Rectal smooth muscle tissue (tissue), 1 donor: Measurements from ENCODE around the gene CBR1.

Experiments
- H3K27ac ChIP-seq: one replicate; pipeline ENCODE4 v1.7.0; 2013; ENCODE audit warnings: low read depth, low read length, inconsistent platforms
- H3K27me3 ChIP-seq: one replicate; pipeline ENCODE4 v1.7.0; 2013; ENCODE audit warnings: low read length; ENCODE audit not compliant: control insufficient read depth, insufficient read depth
- H3K36me3 ChIP-seq: one replicate; pipeline ENCODE4 v1.7.0; 2013; ENCODE audit warnings: low read length; ENCODE audit not compliant: control insufficient read depth, insufficient read depth
- H3K4me1 ChIP-seq: one replicate; pipeline ENCODE4 v1.7.0; 2013; ENCODE audit warnings: low read length; ENCODE audit not compliant: control insufficient read depth, insufficient read depth
- H3K4me3 ChIP-seq: one replicate; pipeline ENCODE4 v1.7.0; 2013; ENCODE audit warnings: low read length
- H3K9ac ChIP-seq: one replicate; pipeline ENCODE4 v1.7.0; 2013; ENCODE audit warnings: low read length

CBR1 gene

DNA sequence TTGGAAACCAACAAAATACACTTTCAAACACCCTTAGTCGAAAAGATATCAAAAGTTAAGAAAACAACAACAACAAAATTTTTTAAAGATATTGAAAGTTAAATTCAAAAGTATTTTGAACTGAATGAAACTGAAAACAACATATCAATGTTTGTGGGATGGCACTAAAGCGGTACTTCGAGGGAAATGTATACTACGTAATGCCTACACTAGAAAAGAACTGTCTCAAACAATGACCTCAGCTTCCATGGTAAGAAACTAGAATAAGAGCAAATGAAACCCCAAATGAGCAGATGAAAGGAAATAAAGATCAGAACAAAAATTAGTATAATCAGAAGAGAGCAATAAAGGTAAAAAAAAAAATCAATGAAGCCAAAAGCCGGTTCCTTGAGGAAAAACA lies 6.1 kb downstream of the CBR1 start:
- Histone ChIP-seq H3K9ac (no peak overlapping the region), H3K27me3 (no peaks in the 10 kb centered on the region), H3K36me3 (no peaks in the 10 kb centered on the region), H3K4me3 (no peak overlapping the region), H3K27ac (no peak overlapping the region), H3K4me1 (peaks cover 4% of the 10 kb centered on the region)

DNA sequence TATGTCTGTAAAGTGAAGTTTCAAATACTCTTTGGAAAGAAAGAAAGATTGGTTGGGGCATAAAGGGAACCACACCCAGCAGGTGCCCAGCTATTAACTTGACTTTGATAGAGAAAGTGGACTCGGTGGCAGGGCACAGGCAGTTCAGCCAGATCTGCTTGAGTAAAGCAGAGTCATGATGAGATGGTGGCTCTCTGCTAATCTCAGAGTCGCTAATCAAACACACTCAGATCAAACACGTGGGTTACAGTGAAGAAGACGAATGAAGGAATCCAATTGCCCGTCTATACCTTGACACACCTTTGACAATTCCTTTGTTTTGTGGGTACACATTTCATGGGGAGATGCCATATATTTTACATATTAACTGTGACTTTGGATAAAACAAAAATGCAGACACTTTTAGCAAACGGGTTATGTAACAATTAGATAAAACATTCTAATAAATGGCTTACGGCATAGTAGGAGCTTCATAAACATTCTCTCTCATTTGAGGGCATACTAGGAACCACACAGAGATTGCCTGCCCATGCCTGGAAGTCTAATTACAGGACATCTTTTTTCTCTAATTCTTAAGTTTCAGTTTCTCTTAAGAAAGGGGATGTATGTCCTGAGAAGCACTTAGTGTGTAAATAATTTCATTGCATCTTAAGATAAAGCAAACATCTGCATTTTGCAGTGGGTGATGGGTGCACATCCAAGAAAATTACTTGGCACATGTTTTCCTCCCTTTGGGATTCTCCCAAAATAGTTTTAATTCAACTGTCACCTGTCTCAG lies 7.2 kb downstream of the CBR1 start:
- Histone ChIP-seq H3K36me3 (no peaks in the 10 kb centered on the region), H3K27ac (no peak overlapping the region), H3K9ac (no peak overlapping the region), H3K4me3 (no peak overlapping the region), H3K27me3 (no peaks in the 10 kb centered on the region), H3K4me1 (no peaks in the 10 kb centered on the region)

DNA sequence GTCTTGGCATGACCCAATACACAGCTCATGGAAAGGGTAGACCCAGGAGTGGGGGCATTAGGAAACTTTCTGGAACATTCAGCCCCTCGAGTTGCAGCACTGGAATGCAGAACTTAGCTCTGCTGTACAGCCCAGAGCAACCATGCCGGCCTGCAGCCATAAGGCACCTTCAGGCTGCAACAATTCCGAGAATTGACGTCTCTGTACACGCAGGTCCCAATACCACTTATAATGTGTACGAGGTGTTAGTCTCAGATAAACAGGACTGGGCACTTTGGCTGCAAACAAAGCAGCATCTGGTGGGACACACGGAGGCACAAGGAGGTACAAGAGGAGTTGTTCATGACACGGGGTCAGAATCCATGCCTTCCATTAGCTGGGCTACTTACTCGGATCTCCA lies 7.9 kb downstream of the CBR1 start:
- no peak overlapping the region for H3K4me3 ChIP-seq
- no peak overlapping the region for H3K27ac ChIP-seq
- H3K36me3 ChIP-seq: no peaks in the 10 kb centered on the region
- H3K9ac ChIP-seq: no peak overlapping the region
- H3K4me1 ChIP-seq: no peaks in the 10 kb centered on the region
- H3K27me3 ChIP-seq: no peaks in the 10 kb centered on the region

DNA sequence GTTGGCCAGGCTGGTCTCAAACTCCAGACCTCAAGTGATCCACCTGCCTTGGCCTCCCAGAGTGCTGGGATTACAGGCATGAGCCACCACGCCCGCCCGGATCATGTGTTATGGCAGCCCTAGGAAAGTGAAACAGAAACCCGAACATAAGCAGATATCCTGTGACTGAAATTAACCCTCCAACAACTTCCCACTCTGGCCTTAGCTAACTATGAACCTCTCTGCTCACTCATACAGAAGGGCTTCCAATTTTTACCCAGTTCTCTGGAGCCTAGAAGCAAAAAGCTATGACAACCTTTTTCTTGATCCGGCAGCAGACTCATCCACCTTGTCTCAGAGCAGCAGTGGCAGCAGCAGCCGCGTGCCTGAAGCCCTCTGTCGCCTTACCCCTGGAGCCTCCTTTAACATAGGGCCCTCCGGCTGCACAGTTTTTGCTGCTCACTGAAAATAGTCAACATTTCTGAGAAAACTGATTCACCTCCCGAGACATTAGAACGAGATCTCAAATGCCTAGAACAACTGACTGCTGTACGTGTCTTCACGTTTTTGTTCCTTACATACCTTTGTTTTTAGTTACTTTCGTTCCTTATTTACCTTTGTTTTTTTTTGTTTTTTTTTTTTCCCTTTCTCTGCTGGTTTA lies 9.3 kb downstream of the CBR1 start:
- no peaks in the 10 kb centered on the region for H3K27me3 ChIP-seq
- no peak overlapping the region for H3K9ac ChIP-seq
- no peak overlapping the region for H3K4me3 ChIP-seq
- H3K27ac ChIP-seq: no peak overlapping the region
- H3K36me3 ChIP-seq: no peaks in the 10 kb centered on the region
- H3K4me1 ChIP-seq: no peaks in the 10 kb centered on the region

DNA sequence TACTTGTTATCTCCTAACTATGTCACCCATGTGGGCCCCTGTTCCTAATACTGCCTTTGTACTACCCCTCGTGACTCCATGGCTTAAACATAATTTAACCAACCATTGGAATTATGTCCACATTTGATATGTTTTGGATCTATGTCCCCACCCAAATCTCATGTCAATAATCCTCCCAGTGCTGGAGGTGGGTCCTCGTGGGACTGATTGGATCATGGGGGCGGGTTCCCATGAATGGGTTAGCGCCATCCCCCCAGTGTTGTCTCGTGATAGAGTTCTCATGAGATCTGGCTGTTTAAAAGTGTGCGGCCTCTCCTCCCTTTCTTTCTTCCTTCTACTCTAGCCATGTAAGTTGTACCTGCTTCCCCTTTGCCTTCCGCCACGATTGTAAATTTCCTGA lies 9.8 kb downstream of the CBR1 start:
- Histone ChIP-seq H3K9ac (no peak overlapping the region), H3K4me3 (no peak overlapping the region), H3K4me1 (no peaks in the 10 kb centered on the region), H3K27me3 (no peaks in the 10 kb centered on the region), H3K36me3 (no peaks in the 10 kb centered on the region), H3K27ac (no peak overlapping the region)

DNA sequence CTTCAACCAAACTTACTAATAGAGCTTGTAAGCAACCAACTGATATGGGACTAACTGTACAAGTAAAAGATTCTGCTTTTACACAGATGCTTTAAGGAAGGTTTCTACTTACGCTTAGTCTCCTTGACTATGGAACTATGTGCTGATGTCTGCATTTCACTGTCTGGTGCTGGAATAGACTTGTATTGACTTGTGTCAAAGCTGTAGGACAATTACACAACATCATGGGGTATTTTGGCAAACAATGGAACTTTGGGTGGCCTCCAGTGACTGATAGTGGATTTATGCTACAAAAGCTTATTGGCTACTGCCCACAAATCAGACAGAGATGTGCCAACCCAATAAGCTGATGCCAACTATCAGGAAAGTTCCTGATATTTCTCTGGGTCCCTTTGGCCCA lies 10.6 kb downstream of the CBR1 start:
- Histone ChIP-seq H3K27me3 (no peaks in the 10 kb centered on the region), H3K27ac (no peak overlapping the region), H3K4me3 (no peak overlapping the region), H3K4me1 (no peaks in the 10 kb centered on the region), H3K36me3 (no peaks in the 10 kb centered on the region), H3K9ac (no peak overlapping the region)

DNA sequence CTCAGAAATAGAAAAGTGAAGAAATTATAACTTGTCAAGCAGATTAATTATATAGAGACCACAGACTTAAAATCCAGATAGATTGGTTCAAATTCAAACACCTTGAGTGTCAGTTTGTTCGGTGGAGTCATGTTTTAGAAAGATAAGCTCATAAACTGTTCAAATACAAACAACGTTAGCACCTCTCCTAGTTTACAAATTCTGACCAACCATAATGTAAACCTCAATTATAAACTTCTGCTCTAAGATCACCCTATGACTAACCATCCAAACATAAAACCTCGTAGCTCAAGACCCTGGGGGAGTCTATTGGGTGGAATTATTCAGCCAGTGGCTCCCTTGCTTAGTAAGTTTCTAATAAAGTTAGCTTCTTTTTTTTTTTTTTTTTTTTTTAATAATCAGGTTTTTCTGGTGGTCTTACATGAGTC lies 12.4 kb downstream of the CBR1 start:
- Histone ChIP-seq H3K4me3 (no peak overlapping the region), H3K27ac (no peak overlapping the region), H3K9ac (no peak overlapping the region), H3K27me3 (no peaks in the 10 kb centered on the region), H3K4me1 (no peaks in the 10 kb centered on the region), H3K36me3 (no peaks in the 10 kb centered on the region)

DNA sequence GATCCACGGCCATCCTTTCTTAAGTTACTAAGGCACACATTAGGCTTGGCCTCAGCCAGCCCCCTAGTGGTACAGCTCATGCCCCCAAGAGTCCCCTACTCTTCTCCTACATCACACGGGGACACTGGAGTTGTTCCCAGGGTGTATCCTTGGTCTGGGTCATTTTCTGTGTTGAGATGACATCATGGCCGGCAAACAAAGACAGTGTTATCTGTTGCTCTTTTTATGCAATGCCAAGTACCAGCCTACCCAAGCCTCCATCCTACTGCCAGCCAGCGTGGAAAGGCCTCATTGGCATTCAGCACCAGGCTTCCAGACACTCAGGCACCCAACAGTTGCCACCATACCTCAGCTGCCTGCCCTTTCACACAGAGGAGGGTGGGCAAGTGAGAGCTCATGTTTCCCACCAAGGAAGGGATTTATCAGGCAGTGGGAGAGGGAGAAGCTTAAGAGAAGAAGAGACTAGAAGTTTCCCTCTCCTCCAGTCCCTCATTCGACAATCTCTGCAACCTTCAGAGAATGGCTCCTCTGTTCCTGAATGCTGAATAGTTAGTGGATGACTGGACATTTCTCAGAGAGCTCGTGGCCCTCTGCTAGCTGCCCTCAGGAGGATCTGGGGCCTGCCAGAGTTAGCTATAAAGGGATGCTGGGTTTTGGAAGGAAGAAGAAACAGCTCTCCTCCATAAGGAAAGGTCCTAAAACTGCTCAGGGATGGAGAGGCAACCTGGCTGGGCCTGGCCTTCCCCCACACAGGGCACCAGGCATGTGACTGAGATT lies 17.7 kb downstream of the CBR1 start:
- Histone ChIP-seq H3K27me3 (no peaks in the 10 kb centered on the region), H3K9ac (no peak overlapping the region), H3K36me3 (no peaks in the 10 kb centered on the region), H3K27ac (no peak overlapping the region), H3K4me3 (no peak overlapping the region), H3K4me1 (no peaks in the 10 kb centered on the region)

DNA sequence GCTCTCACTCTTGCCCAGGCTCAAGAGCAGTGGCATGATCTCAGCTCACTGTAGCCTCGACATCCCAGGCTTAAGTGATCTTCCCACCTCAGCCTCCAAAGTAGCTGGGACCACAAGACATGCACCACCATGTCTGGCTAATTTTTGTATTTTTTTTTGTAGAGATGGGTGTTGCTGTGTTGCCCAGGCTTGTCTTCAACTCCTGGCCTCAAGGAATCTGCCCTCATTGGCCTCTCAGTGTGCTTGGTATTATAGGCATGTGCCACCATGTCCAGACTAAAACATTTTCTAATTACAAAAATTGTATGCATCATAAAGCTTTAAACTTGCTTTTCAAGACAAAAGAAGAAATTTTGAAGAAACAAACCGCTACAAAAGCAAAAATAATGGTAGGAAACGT lies 20.1 kb downstream of the CBR1 start:
- H3K9ac ChIP-seq: no peak overlapping the region
- H3K36me3 ChIP-seq: no peaks in the 10 kb centered on the region
- H3K4me3 ChIP-seq: no peak overlapping the region
- H3K4me1 ChIP-seq: no peaks in the 10 kb centered on the region
- no peaks in the 10 kb centered on the region for H3K27me3 ChIP-seq
- no peak overlapping the region for H3K27ac ChIP-seq

DNA sequence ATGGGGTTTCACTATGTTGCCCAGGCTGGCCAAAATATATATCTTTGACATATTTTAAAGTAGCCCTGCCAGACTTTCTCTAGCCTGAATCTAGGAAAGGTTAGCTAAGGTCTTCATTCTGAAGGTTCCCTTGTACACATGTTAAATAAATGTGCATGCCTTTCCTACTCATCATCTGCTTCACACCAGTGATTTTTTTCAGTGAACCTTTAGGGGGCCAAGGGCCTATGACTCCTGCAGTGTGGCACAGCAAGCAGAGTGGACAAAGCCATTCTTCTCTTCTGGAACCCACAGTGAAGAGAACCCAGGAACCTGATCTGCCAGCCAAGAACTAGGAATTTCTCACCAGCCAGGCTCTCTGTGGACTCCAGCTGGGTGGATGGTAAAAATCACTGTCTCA lies 22.9 kb downstream of the CBR1 start:
- Histone ChIP-seq H3K4me1 (no peaks in the 10 kb centered on the region), H3K27me3 (no peaks in the 10 kb centered on the region)

DNA sequence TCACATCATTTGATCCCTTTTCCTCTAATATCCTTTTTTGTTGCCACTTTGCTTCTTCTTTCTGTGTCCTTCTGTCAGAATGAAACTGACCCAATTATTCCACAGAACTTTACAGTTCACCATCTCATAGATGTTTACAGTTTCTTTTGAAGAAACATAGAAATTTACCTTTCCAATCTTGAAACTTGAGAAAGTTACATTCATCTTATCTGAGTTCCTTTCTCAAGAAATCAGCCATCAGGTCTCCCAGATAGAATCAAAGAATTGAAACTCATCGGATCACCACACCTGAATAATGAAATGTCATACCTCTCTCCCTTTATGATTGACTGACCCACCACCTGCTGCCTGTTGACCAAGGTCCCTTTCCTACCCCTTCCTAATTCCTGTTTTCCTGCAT lies 23.7 kb downstream of the CBR1 start:
- Histone ChIP-seq H3K36me3 (no peaks in the 10 kb centered on the region), H3K27me3 (no peaks in the 10 kb centered on the region), H3K4me3 (no peak overlapping the region), H3K4me1 (no peaks in the 10 kb centered on the region), H3K27ac (no peak overlapping the region), H3K9ac (no peak overlapping the region)

More for the DNA sequence above, 22.9 kb downstream of the CBR1 start:
- no peaks in the 10 kb centered on the region for H3K36me3 ChIP-seq
- H3K27ac ChIP-seq: no peak overlapping the region
- no peak overlapping the region for H3K9ac ChIP-seq
- H3K4me3 ChIP-seq: no peak overlapping the region

DNA sequence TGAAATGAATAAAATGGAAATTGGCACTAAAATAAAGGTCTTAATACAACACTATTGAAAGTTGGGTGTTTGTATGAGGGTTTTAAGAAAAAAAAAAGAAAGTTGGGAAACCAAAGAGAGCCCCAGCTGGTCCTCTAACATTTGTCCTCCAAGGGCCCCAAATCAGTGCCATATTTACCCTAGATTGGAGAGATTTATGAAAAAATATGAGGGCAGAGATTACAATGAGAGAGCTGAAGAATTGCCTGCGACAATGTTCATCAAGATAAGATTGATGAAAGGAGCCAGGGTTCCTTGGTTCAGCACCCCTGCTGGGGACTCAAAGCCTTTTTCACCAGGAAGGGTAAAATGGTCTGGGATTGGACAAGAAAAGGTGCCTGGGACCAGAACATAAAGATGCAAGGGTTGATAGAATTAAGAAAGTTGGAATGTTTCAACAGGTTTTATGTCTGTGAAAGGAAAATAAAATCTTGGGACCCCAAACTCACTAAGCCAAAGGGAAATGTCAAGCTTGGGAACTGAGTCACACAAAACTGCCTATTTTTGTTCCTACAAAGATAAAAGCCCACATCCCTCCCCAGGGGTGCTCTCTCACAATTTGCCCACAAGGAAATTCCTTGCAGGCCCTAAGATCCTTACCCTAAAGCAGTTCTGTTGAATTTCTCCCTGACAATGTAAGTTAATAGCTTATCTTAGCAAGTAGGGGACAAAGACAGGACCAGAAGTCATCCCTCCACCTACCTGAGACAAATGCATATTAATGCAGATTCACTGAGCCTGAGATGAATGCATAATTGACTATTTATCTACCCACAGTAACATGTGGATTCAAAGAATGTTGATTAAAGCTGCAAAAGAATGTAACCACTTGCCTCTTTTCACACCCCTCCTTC lies 26.8 kb downstream of the CBR1 start:
- Histone ChIP-seq H3K36me3 (no peaks in the 10 kb centered on the region), H3K4me1 (no peaks in the 10 kb centered on the region), H3K9ac (no peak overlapping the region), H3K4me3 (no peak overlapping the region), H3K27me3 (no peaks in the 10 kb centered on the region), H3K27ac (no peak overlapping the region)
